HFFc6 (cell line): ENCODE results near the gene TMC2. TPM values are rescaled to one million over a fixed set of nuclear protein-coding genes. Genes with fewer than 3 reads are reported as not detected.

ENCODE experiments used
- DNase-seq: peaks from one replicate; pipeline ENCODE4 v3.0.0-alpha.2; 2018
- H3K27ac Mint-ChIP-seq: 2 replicates; pipeline ENCODE4 v1.8.0; 2020; ENCODE audit warnings: mild to moderate bottlenecking, mixed read lengths
- H3K27me3 Mint-ChIP-seq: 2 replicates; pipeline ENCODE4 v1.8.0; 2021; ENCODE audit warnings: mild to moderate bottlenecking, moderate library complexity, mixed read lengths; ENCODE audit not compliant: insufficient read depth
- H3K36me3 Mint-ChIP-seq: 2 replicates; pipeline ENCODE4 v1.8.0; 2021; ENCODE audit warnings: low read depth, mixed read lengths
- H3K4me1 Mint-ChIP-seq: 2 replicates; pipeline ENCODE4 v1.8.0; 2020; ENCODE audit warnings: low read depth, mixed read lengths
- H3K4me3 Mint-ChIP-seq: 2 replicates; pipeline ENCODE4 v1.8.0; 2020; ENCODE audit warnings: mild to moderate bottlenecking, moderate library complexity, mixed read lengths
- H3K9me3 Mint-ChIP-seq: 2 replicates; pipeline ENCODE4 v1.8.0; 2020; ENCODE audit warnings: mild to moderate bottlenecking, mixed read lengths
- CTCF ChIP-seq: fragments of 200-600 bp; sonication (generic); IDR thresholded peaks from 2 replicates; pipeline ENCODE4 v1.5.0; 2021; ENCODE audit warnings: antibody characterized with exemption, mild to moderate bottlenecking
- total RNA-seq, 6 experiments: library from RNA; stranded (reverse); fragmentation: NEBNext Ultra II Directional; extraction: Animal tissue kit (Norgen Biotek cat#: 25700); gene quantifications; 2 replicates in 1 of 6; 3 replicates in 5 of 6; pipeline ENCODE4 v1.2.3, GENCODE V29; 2021

Gene TMC2
- total RNA-seq, 6 experiments from 2014 or later = not detected

GRCh38 chr20:2541940-2542339, 5.6 kb downstream of the TMC2 start:
- no peaks in the 10 kb centered on the region for H3K9me3 Mint-ChIP-seq
- peaks cover 51% of the 10 kb centered on the region for H3K27me3 Mint-ChIP-seq
- no peak overlapping the region for H3K27ac Mint-ChIP-seq
- no peak for TF ChIP-seq CTCF
- no peaks in the 10 kb centered on the region for H3K4me1 Mint-ChIP-seq
- DNase-seq = no peak
- H3K36me3 Mint-ChIP-seq = no peaks in the 10 kb centered on the region; the same call in 1 of the 2 replicates
- no peak overlapping the region for H3K4me3 Mint-ChIP-seq

GRCh38 chr20:2542361-2542760, 6.0 kb downstream of the TMC2 start:
- TF ChIP-seq CTCF = no peak
- Mint-ChIP-seq H3K27me3 (peaks cover 47% of the 10 kb centered on the region), H3K4me3 (no peak overlapping the region), H3K4me1 (no peaks in the 10 kb centered on the region), H3K36me3 (no peaks in the 10 kb centered on the region; the same call in 1 of the 2 replicates), H3K9me3 (no peaks in the 10 kb centered on the region), H3K27ac (no peak overlapping the region)
- DNase-seq = no peak

GRCh38 chr20:2544211-2544610, 7.8 kb downstream of the TMC2 start:
- no peaks in the 10 kb centered on the region for H3K4me1 Mint-ChIP-seq
- H3K27me3 Mint-ChIP-seq = peaks cover 37% of the 10 kb centered on the region
- DNase-seq = no peak
- H3K9me3 Mint-ChIP-seq = no peaks in the 10 kb centered on the region
- H3K27ac Mint-ChIP-seq = no peak overlapping the region
- no peak for TF ChIP-seq CTCF
- H3K36me3 Mint-ChIP-seq = no peaks in the 10 kb centered on the region
- H3K4me3 Mint-ChIP-seq = no peak overlapping the region

- H3K36me3 Mint-ChIP-seq = no peaks in the 10 kb centered on the region
- TF ChIP-seq CTCF = no peak
- no peaks in the 10 kb centered on the region for H3K4me1 Mint-ChIP-seq
- DNase-seq = no peak
- peaks cover 36% of the 10 kb centered on the region for H3K27me3 Mint-ChIP-seq
- no peaks in the 10 kb centered on the region for H3K9me3 Mint-ChIP-seq
- no peak overlapping the region for H3K4me3 Mint-ChIP-seq
- H3K27ac Mint-ChIP-seq = no peak overlapping the region
Observed at GRCh38 chr20:2545594-2545993, 9.2 kb downstream of the TMC2 start.

- no peaks in the 10 kb centered on the region for H3K4me1 Mint-ChIP-seq
- no peak overlapping the region for H3K27ac Mint-ChIP-seq
- H3K36me3 Mint-ChIP-seq = no peaks in the 10 kb centered on the region
- no peak overlapping the region for H3K4me3 Mint-ChIP-seq
- no peak for DNase-seq
- no peak for TF ChIP-seq CTCF
- peaks cover 50% of the 10 kb centered on the region for H3K27me3 Mint-ChIP-seq
- no peaks in the 10 kb centered on the region for H3K9me3 Mint-ChIP-seq
Observed at GRCh38 chr20:2557873-2558580, 21.7 kb downstream of the TMC2 start.
